GM12891 (cell line): ENCODE results near the gene GRIN2A.

Experiments
- PAX5 ChIP-seq: IDR thresholded peaks from 2 replicates; pipeline ENCODE4 v1.6.1; 2011; ENCODE audit warnings: low read length, moderate library complexity, mild to moderate bottlenecking; ENCODE audit not compliant: insufficient read depth, severe bottlenecking
- POLR2A ChIP-seq: IDR thresholded peaks from 2 replicates; pipeline ENCODE4 v1.6.1; 2011; ENCODE audit warnings: low read depth, low read length, control low read depth
- POLR2AphosphoS5 ChIP-seq: IDR thresholded peaks from 2 replicates; pipeline ENCODE4 v1.6.1; 2011; ENCODE audit warnings: low read depth, low read length, control low read depth
- POU2F2 ChIP-seq: IDR thresholded peaks from 2 replicates; pipeline ENCODE4 v1.6.1; 2011; ENCODE audit warnings: low read depth, mild to moderate bottlenecking, control low read depth, low read length, moderate library complexity
- SPI1 ChIP-seq: IDR thresholded peaks from 2 replicates; pipeline ENCODE4 v1.6.1; 2011; ENCODE audit warnings: low read depth, low read length, control low read depth
- TAF1 ChIP-seq: IDR thresholded peaks from 2 replicates; pipeline ENCODE4 v1.6.1; 2011; ENCODE audit warnings: low read depth, low read length, control low read depth

DNA sequence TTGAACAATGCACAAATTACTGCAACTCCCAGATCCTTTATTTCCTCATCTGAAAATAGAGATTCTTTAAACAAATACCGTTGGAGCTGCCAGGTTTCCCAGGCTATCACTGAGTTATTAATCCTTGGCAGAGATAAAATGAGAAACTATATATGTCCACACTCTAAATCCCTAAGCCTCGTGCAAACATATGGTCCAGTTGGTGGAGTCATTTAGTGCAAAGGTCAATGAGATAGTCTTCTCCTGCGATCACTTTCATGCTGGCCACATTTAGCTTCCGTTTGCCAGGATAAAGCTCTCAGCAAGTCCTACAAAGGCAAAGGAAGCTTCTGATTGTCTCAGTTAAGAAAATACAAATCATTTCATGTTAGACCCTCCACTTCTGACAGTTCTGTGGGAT, 11.0 kb downstream of the GRIN2A start:
- TF ChIP-seq POLR2A: no peak
- no peak for TF ChIP-seq SPI1
- no peak for TF ChIP-seq POLR2AphosphoS5
- no peak for TF ChIP-seq PAX5
- TF ChIP-seq TAF1: no peak
- no peak for TF ChIP-seq POU2F2
